T47D (cell line): ENCODE results near the gene NKTR.

ENCODE experiments used
- DNase-seq, 2 experiments: peaks; one replicate each; pipeline versions ENCODE4 v3.0.0 to v3.0.0-alpha.2; 2011 to 2012; ENCODE audit warnings: low read depth in 1 of 2, low spot score in 1 of 2
- JUND ChIP-seq: IDR thresholded peaks from 2 replicates; pipeline ENCODE4 v1.6.1; 2012; ENCODE audit warnings: low read depth
- in situ Hi-C: cut with HindIII; loops from 2 replicates; pipeline ENCODE4 v1.10.0; 2016; ENCODE audit warnings: low sequenced_read_pairs, low pct_unique_long_range_greater_than_20kb

The NKTR gene

DNA sequence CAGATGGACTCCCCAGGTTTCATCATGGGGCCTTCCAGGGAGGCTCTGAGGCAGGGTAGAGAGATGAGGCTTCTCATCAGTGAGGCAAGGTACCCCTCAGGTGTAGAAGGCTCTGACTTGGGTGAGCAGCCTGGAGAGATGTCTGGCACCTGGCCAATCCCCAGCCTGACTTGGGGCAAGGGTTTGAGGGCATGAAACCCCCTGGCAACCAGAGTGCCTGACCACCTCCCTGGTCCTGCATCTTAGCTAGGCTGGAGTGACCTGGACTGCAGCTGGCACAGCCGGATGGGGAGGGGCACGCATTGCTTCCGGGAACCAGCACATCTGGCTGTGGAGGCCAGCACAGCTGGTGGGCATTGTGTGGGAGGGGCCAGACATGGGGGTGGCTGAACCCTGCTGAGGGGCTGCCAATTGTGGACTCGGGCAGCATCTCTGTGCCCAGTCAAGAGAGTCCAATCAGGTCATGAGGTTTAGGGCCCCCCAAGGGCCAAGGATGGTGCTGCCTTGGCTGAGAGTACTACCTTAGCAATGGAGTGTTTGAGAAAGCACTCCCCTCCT lies 54.9 kb downstream of the NKTR start:
- in situ Hi-C loops, result no loop called here
- DNase-seq, result peak in 1 of 2 experiments; percentile 29
- no peak for TF ChIP-seq JUND

DNA sequence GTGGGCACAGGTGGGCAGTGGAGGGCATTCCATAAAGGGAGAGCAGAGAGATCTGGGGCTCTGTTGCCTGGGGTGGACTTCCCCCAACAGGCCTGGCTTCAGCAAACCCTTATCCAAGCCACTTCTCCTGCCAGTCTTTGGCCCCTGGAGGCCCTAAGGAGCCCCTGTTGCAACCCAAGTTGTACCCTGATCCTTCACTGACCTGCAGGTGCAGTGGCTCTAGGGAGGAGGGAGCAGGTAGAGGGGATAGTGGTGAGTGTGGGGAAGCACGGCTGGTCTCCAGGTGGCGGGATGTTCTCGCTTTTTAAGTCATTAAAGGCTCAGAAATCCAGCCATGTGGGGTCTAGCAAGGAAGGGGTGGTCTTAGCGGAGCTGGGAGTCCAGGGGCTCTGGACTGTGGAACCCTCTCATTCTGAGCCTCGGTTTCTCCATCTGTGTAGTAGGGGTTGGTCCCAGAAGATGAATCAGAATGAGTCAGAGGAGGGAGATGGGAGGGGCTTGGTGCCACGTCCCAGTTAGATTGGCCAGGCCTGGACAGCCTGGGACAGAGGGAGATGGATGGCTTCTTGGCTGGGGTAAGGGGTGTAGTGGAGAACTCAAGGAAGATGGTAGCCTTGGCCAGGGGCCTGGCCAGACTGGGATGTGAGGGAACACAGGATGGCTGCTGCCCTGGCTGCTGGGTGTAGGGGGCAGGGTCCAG lies 55.6 kb downstream of the NKTR start:
- TF ChIP-seq JUND, result no peak
- DNase-seq, result no peak

DNA sequence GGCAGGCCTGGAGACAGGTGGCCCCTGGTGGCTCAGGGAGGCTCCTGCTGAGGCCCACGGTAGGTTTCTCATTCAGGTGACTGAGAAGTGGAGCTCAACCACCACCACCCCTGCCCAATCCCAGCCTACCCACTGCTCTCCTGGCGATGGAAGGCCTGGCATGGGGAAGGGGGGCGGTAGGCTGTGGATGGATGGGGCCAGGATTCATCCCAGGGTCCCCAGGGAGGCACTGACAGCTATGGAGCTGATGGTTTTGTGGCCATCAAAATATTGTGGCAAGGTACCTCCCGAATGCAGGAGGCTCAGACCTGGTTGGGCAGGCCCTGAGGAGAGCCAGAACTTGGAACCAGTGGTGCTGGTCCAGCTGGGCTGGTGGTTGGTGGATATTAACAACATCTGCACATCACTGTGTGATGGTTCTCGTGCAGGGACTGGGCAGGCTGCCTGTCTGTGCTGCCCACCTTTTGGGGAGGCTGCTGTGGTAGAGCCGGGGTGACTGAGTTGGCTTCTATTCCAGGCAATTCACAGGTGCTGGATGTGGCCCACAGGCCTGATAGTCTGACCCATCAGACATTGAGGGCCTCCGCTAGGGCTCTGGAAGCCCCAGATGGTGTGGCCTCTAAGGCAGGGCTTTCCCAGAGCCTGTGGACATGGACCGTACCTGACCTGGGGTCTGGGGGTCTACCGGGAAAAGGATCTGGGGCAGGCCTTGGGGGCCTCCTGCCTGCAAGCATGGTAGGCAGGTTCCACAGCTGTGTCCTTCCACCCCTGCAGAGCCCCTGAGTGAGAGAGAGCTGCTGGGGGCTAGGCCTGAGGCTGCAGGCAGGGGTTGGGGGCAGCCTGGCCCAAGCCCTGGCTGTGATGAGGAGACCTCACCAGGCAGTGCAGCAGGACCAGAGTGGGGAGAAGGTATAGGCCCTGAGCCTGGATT lies 56.5 kb downstream of the NKTR start:
- in situ Hi-C loops, result no loop called here
- no peak for TF ChIP-seq JUND
- DNase-seq, result no peak

More for the DNA sequence above, 55.6 kb downstream of the NKTR start:
- in situ Hi-C loops, result no loop called here

- no peak for DNase-seq
- in situ Hi-C loops, result no loop called here
- no peak for TF ChIP-seq JUND
Observed at GRCh38 chr3:42657675-42658074, 57.2 kb downstream of the NKTR start.

- no peak for DNase-seq
- in situ Hi-C loops, result no loop called here
- no peak for TF ChIP-seq JUND
Observed at GRCh38 chr3:42658091-42658770, 57.7 kb downstream of the NKTR start.

- DNase-seq, result no peak
- in situ Hi-C loops, result no loop called here
- no peak for TF ChIP-seq JUND
Observed at GRCh38 chr3:42658771-42659390, 58.4 kb downstream of the NKTR start.

GRCh38 chr3:42659451-42660130 lies 59.1 kb downstream of the NKTR start:
- in situ Hi-C loops, result no loop called here
- TF ChIP-seq JUND, result no peak
- peak in 1 of 2 experiments; percentile 17 for DNase-seq

- no peak for DNase-seq
- TF ChIP-seq JUND, result no peak
- in situ Hi-C loops, result no loop called here
Observed at GRCh38 chr3:42660131-42660715, 59.7 kb downstream of the NKTR start.

GRCh38 chr3:42660898-42661297 lies 60.4 kb downstream of the NKTR start:
- no peak for TF ChIP-seq JUND
- DNase-seq, result peak in 1 of 2 experiments; percentile 13
- in situ Hi-C loops, result no loop called here

GRCh38 chr3:42661593-42662022 lies 61.1 kb downstream of the NKTR start:
- no peak for TF ChIP-seq JUND
- DNase-seq, result peak in 1 of 2 experiments; percentile 29
- in situ Hi-C loops, result no loop called here
